IMR-90 (cell line): ENCODE measurements around the gene CMPK2. TPM values are rescaled to one million over a fixed set of nuclear protein-coding genes. Genes with fewer than 3 reads are reported as not detected.

Source experiments
- ATAC-seq: fragments of 200-7000 bp; cut with Tn5 transposase; 2 replicates; pipeline ENCODE4 v1.9.1; 2020; ENCODE audit warnings: low read depth, mild to moderate bottlenecking, moderate library complexity
- BruUV-seq: library from RNA; stranded (reverse); fragments of 400-500 nt; replicated peaks from 2 replicates; lab custom pipeline; 2021; lab: Mats Ljungman, UMichigan
- CTCF ChIA-PET: fragments of 300-600 bp; formaldehyde crosslinking; extraction: SDS; loops from one replicate; lab custom pipeline; 2021; ENCODE audit warnings: antibody characterized with exemption; lab: Yijun Ruan, JAX
- POLR2A ChIA-PET: fragments of 300-600 bp; sonication (Branson Sonifier 250); formaldehyde crosslinking; loops from one replicate; lab custom pipeline; 2022; ENCODE audit warnings: antibody characterized with exemption; ENCODE audit not compliant: unreplicated experiment; lab: Charles Lee
- DNase-seq: peaks from one replicate; pipeline ENCODE4 v3.0.0; 2013
- H2AFZ ChIP-seq: replicated peaks from 2 replicates; pipeline ENCODE3; 2013; ENCODE audit warnings: low read length, mild to moderate bottlenecking; ENCODE audit not compliant: poor library complexity
- H2AK5ac ChIP-seq: 2 replicates; pipeline ENCODE4 v1.6.1; 2013; ENCODE audit warnings: low read depth, low read length, inconsistent platforms
- H2AK9ac ChIP-seq: replicated peaks from 2 replicates; pipeline ENCODE3; 2013; ENCODE audit warnings: mild to moderate bottlenecking, low read depth, low read length, moderate library complexity; ENCODE audit not compliant: poor library complexity
- H2BK120ac ChIP-seq: 2 replicates; pipeline ENCODE4 v1.6.1; 2013; ENCODE audit warnings: low read depth, low read length, inconsistent platforms
- H2BK15ac ChIP-seq: 3 replicates; pipeline ENCODE4 v1.6.1; 2013; ENCODE audit warnings: low read depth, low read length, inconsistent platforms
- H2BK20ac ChIP-seq: 2 replicates; pipeline ENCODE4 v1.6.1; 2013; ENCODE audit warnings: low read depth, mild to moderate bottlenecking, inconsistent platforms, low read length, moderate library complexity
- H2BK5ac ChIP-seq: 2 replicates; pipeline ENCODE4 v1.6.1; 2013; ENCODE audit warnings: mild to moderate bottlenecking, low read depth, low read length, inconsistent platforms; ENCODE audit not compliant: poor library complexity, severe bottlenecking
- H3K14ac ChIP-seq: replicated peaks from 2 replicates; pipeline ENCODE4 v1.6.1; 2013; ENCODE audit warnings: low read depth, low read length, inconsistent platforms
- H3K18ac ChIP-seq: 2 replicates; pipeline ENCODE4 v1.6.1; 2013; ENCODE audit warnings: low read depth, low read length, control low read depth
- H3K23ac ChIP-seq: 2 replicates; pipeline ENCODE4 v1.6.1; 2013; ENCODE audit warnings: low read depth, low read length, inconsistent platforms
- H3K27ac ChIP-seq: 2 replicates; pipeline ENCODE4 v1.5.1; 2013; ENCODE audit warnings: mild to moderate bottlenecking, control low read depth, low read length; ENCODE audit not compliant: insufficient read depth
- H3K27me3 ChIP-seq: 2 replicates; pipeline ENCODE4 v1.6.1; 2013; ENCODE audit warnings: low read length; ENCODE audit not compliant: control insufficient read depth, insufficient read depth
- H3K36me3 ChIP-seq: 2 replicates; pipeline ENCODE4 v1.6.1; 2013; ENCODE audit warnings: low read length, mixed read lengths; ENCODE audit not compliant: control insufficient read depth, insufficient read depth
- H3K4ac ChIP-seq: 2 replicates; pipeline ENCODE4 v1.6.1; 2013; ENCODE audit warnings: low read depth, low read length, inconsistent platforms
- H3K4me1 ChIP-seq: 2 replicates; pipeline ENCODE4 v1.6.1; 2013; ENCODE audit warnings: low read length, mixed read lengths; ENCODE audit not compliant: control insufficient read depth, insufficient read depth
- H3K4me2 ChIP-seq: 2 replicates; pipeline ENCODE4 v1.6.1; 2013; ENCODE audit warnings: low read depth, mild to moderate bottlenecking, control low read depth, low read length, moderate library complexity
- H3K4me3 ChIP-seq: 2 replicates; pipeline ENCODE4 v1.5.1; 2013; ENCODE audit warnings: low read depth, mild to moderate bottlenecking, control low read depth, low read length, moderate library complexity; ENCODE audit not compliant: insufficient read depth
- H3K56ac ChIP-seq: 2 replicates; pipeline ENCODE4 v1.6.1; 2013; ENCODE audit warnings: low read length, inconsistent platforms; ENCODE audit not compliant: insufficient read depth; ENCODE audit errors: extremely low read depth
- H3K79me1 ChIP-seq, 2 experiments: 2 replicates each; pipeline ENCODE4 v1.6.1; 2013; ENCODE audit warnings: low read length in 2 of 2, inconsistent platforms in 1 of 2, low read depth in 1 of 2
- H3K9ac ChIP-seq: 2 replicates; pipeline ENCODE4 v1.6.1; 2013; ENCODE audit warnings: low read depth, low read length, control low read depth
- H3K9me1 ChIP-seq: 2 replicates; pipeline ENCODE4 v1.6.1; 2013; ENCODE audit warnings: low read length, inconsistent platforms; ENCODE audit not compliant: insufficient read depth
- H3K9me3 ChIP-seq: 2 replicates; pipeline ENCODE4 v1.6.1; 2013; ENCODE audit warnings: low read length; ENCODE audit not compliant: control insufficient read depth, insufficient read depth
- H4K20me1 ChIP-seq: 2 replicates; pipeline ENCODE4 v1.6.1; 2013; ENCODE audit warnings: low read length, inconsistent platforms; ENCODE audit not compliant: insufficient read depth
- H4K5ac ChIP-seq: 2 replicates; pipeline ENCODE4 v1.6.1; 2013; ENCODE audit warnings: mild to moderate bottlenecking, low read depth, low read length, control low read depth
- H4K8ac ChIP-seq, 2 experiments: 2 replicates each; pipeline ENCODE4 v1.6.1; 2013; ENCODE audit warnings: low read depth in 2 of 2, low read length in 2 of 2, control low read depth in 1 of 2, inconsistent platforms in 1 of 2
- H4K91ac ChIP-seq: 2 replicates; pipeline ENCODE4 v1.6.1; 2013; ENCODE audit warnings: low read depth, low read length, inconsistent platforms; ENCODE audit not compliant: insufficient read depth
- RCOR1 ChIP-seq: IDR thresholded peaks from 2 replicates; pipeline ENCODE4 v1.6.1; 2012; ENCODE audit warnings: mild to moderate bottlenecking, low read length, improper control_type of control experiment; ENCODE audit not compliant: insufficient replicate concordance
- SMC3 ChIP-seq: fragments of 150-350 bp; IDR thresholded peaks from 2 replicates; pipeline ENCODE4 v1.6.1; 2016; ENCODE audit warnings: low read depth, mild to moderate bottlenecking, antibody characterized with exemption, low read length, moderate library complexity
- USF2 ChIP-seq: fragments of 150-350 bp; IDR thresholded peaks from 2 replicates; pipeline ENCODE4 v1.6.1; 2017; ENCODE audit warnings: mild to moderate bottlenecking, antibody characterized with exemption, low read length, low read depth
- WGBS, 2 experiments: methylation state at CpG; one replicate each; pipeline versions ENCODE4 v1.1.5 to v1.1.7; 2013; ENCODE audit warnings: missing lambda C conversion rate in 2 of 2; ENCODE audit not compliant: insufficient read length in 1 of 2; ENCODE audit errors: extremely low coverage in 2 of 2; 5-methylcytosine and 5-hydroxymethylcytosine counted together
- dilution Hi-C: fragments of 300-500 bp; cut with HindIII; formaldehyde crosslinking; loops from one replicate; pipeline ENCODE4 v1.14.3; 2018; ENCODE audit warnings: low sequenced_read_pairs; ENCODE audit not compliant: unreplicated experiment
- in situ Hi-C: fragments of 300-500 bp; cut with MboI; formaldehyde crosslinking; loops from 3 replicates; pipeline ENCODE4 v1.14.3; 2019; ENCODE audit warnings: low sequenced_read_pairs, inconsistent platforms, mixed read lengths
- intact Hi-C: fragments of 100-400 bp; cut with micrococcal nuclease; formaldehyde crosslinking; loops from 2 replicates; pipeline ENCODE4 v1.10.0; 2022
- polyA plus RNA-seq, 3 experiments: library from polyadenylated mRNA; depleted of rRNA; stranded (reverse); fragments of >200 nt; gene quantifications; 2 replicates each; pipeline ENCODE4 v1.2.3, GENCODE V29; 2012; ENCODE audit warnings: low replicate concordance in 1 of 3
- total RNA-seq: library from RNA; depleted of rRNA; stranded (reverse); fragments of >200 nt; gene quantifications from 2 replicates; pipeline ENCODE4 v1.2.3, GENCODE V29; 2012

Gene CMPK2
- total and polyA plus RNA-seq, 2 of the 4 experiments (the other 2 are of a cell fraction): 0.03 to 0.18 TPM

GRCh38 chr2:6854416-6854815 lies 11.3 kb downstream of the CMPK2 start:
- ChIA-PET CTCF (no interaction called here), POLR2A (no interaction called here)
- no peak overlapping the region for H3K14ac ChIP-seq
- in situ Hi-C loops (no loop called here), intact Hi-C loops (no loop called here), dilution Hi-C loops (no loop called here)
- DNase-seq (no peak), ATAC-seq (no peak)
- H4K20me1 ChIP-seq: no peaks in the 10 kb centered on the region
- H3K9me3 ChIP-seq: no peaks in the 10 kb centered on the region
- no peak overlapping the region for H2AFZ ChIP-seq
- no peak overlapping the region for H3K4me2 ChIP-seq
- H2BK120ac ChIP-seq: no peak overlapping the region
- H2BK15ac ChIP-seq: no peak overlapping the region
- H2AK5ac ChIP-seq: no peak overlapping the region
- H3K9me1 ChIP-seq: no peaks in the 10 kb centered on the region
- no peak overlapping the region for H3K23ac ChIP-seq
- no peaks in the 10 kb centered on the region for H3K4me1 ChIP-seq
- H4K5ac ChIP-seq: no peak overlapping the region
- H2BK5ac ChIP-seq: no peak overlapping the region
- H3K79me1 ChIP-seq: no peaks in the 10 kb centered on the region
- no peak overlapping the region for H4K91ac ChIP-seq
- H2AK9ac ChIP-seq: no peak overlapping the region
- no CpG with 5 or more reads among the region's 2 CpGs for WGBS, 2 experiments
- H3K27ac ChIP-seq: no peak overlapping the region
- no peak overlapping the region for H2BK20ac ChIP-seq
- BruUV-seq: no TSS peak
- H3K36me3 ChIP-seq: no peaks in the 10 kb centered on the region
- no peak overlapping the region for H4K8ac ChIP-seq
- no peak for TF ChIP-seq USF2
- no peak for TF ChIP-seq RCOR1
- TF ChIP-seq SMC3: no peak
- H3K4ac ChIP-seq: no peak overlapping the region
- no peaks in the 10 kb centered on the region for H3K27me3 ChIP-seq
- no peak overlapping the region for H3K4me3 ChIP-seq
- no peak overlapping the region for H3K56ac ChIP-seq
- no peak overlapping the region for H3K9ac ChIP-seq
- H3K18ac ChIP-seq: no peak overlapping the region
